NT2/D1 (cell line): ENCODE measurements around the gene ZNRF1.
A peak's percentile ranks its signal among the peaks of the same experiment; 100 is the strongest.

Experiments used
- DNase-seq: peaks from one replicate; pipeline ENCODE4 v3.0.0-alpha.2; 2011; ENCODE audit warnings: low read depth, low spot score
- H3K27me3 ChIP-seq: 2 replicates; pipeline ENCODE4 v1.6.0; 2011; ENCODE audit warnings: mild to moderate bottlenecking; ENCODE audit not compliant: insufficient read length, insufficient read depth
- H3K36me3 ChIP-seq: 2 replicates; pipeline ENCODE4 v1.6.1; 2011; ENCODE audit warnings: mild to moderate bottlenecking, low read length, mixed read lengths; ENCODE audit not compliant: insufficient read depth, insufficient read length
- H3K4me1 ChIP-seq: 2 replicates; pipeline ENCODE4 v1.5.1; 2011; ENCODE audit not compliant: insufficient read depth, insufficient read length
- H3K4me3 ChIP-seq: 2 replicates; pipeline ENCODE4 v1.5.1; 2011; ENCODE audit warnings: low read depth; ENCODE audit not compliant: insufficient read length
- H3K9ac ChIP-seq: 2 replicates; pipeline ENCODE4 v1.6.0; 2011; ENCODE audit warnings: low read depth; ENCODE audit not compliant: insufficient read length
- H3K9me3 ChIP-seq: 2 replicates; pipeline ENCODE4 v1.5.1; 2011; ENCODE audit warnings: mild to moderate bottlenecking, low read length; ENCODE audit not compliant: insufficient read depth
- SUZ12 ChIP-seq: IDR thresholded peaks from 2 replicates; pipeline ENCODE4 v1.6.1; 2011; ENCODE audit not compliant: insufficient read length, insufficient read depth; ENCODE audit errors: extremely low read depth
- YY1 ChIP-seq: IDR thresholded peaks from 2 replicates; pipeline ENCODE4 v1.6.1; 2011; ENCODE audit not compliant: insufficient read length, insufficient read depth
- ZNF274 ChIP-seq: IDR thresholded peaks from 2 replicates; pipeline ENCODE4 v1.6.1; 2011; ENCODE audit warnings: mild to moderate bottlenecking, low read depth, low read length

ZNRF1 gene

GRCh38 chr16:74998481-74999218, at the start of gene ZNRF1:
Gene ZNRF1 (plus strand): TSS chr16:74999024. CDS start chr16:74999672, 648 bp downstream.
- Histone ChIP-seq H3K9me3 (no peaks in the 10 kb centered on the region), H3K4me1 (peaks cover 17% of the 10 kb centered on the region), H3K9ac (peak within 1 kb of the TSS; percentile 85), H3K4me3 (peak within 1 kb of the TSS; percentile 68), H3K36me3 (peaks cover 7% of the 10 kb centered on the region), H3K27me3 (peaks cover 12% of the 10 kb centered on the region)
- no peak for TF ChIP-seq SUZ12
- TF ChIP-seq YY1 = no peak
- no peak for TF ChIP-seq ZNF274
- DNase-seq = peak; percentile 75

- H3K9me3 ChIP-seq = no peaks in the 10 kb centered on the region
- no peak for DNase-seq
- no peak for TF ChIP-seq YY1
- no peak overlapping the region for H3K4me3 ChIP-seq
- H3K36me3 ChIP-seq = peaks cover 57% of the 10 kb centered on the region
- no peaks in the 10 kb centered on the region for H3K4me1 ChIP-seq
- H3K27me3 ChIP-seq = no peaks in the 10 kb centered on the region
- H3K9ac ChIP-seq = no peak overlapping the region
These were observed 49.5 kb upstream of the ZNRF1 start for GRCh38 chr16:74949309-74949708.

- peaks cover 61% of the 10 kb centered on the region for H3K36me3 ChIP-seq
- H3K27me3 ChIP-seq = no peaks in the 10 kb centered on the region
- no peak overlapping the region for H3K9ac ChIP-seq
- H3K4me3 ChIP-seq = no peak overlapping the region
- no peaks in the 10 kb centered on the region for H3K9me3 ChIP-seq
- TF ChIP-seq ZNF274 (no peak), SUZ12 (no peak), YY1 (no peak)
- H3K4me1 ChIP-seq = no peaks in the 10 kb centered on the region
- no peak for DNase-seq
These were observed 48.3 kb upstream of the ZNRF1 start for GRCh38 chr16:74950511-74950910.

- DNase-seq = no peak
- H3K4me3 ChIP-seq = no peak overlapping the region
- TF ChIP-seq SUZ12 (no peak), YY1 (no peak), ZNF274 (no peak)
These were observed 47.6 kb upstream of the ZNRF1 start for GRCh38 chr16:74951206-74951605.

GRCh38 chr16:74951681-74952080, 47.1 kb upstream of the ZNRF1 start:
- Histone ChIP-seq H3K36me3 (peaks cover 69% of the 10 kb centered on the region), H3K9ac (no peak overlapping the region), H3K4me1 (no peaks in the 10 kb centered on the region), H3K9me3 (no peaks in the 10 kb centered on the region), H3K27me3 (no peaks in the 10 kb centered on the region), H3K4me3 (no peak overlapping the region)
- no peak for TF ChIP-seq ZNF274
- no peak for TF ChIP-seq YY1
- no peak for TF ChIP-seq SUZ12
- no peak for DNase-seq

More at GRCh38 chr16:74951206-74951605, 47.6 kb upstream of the ZNRF1 start:
- H3K4me1 ChIP-seq = no peaks in the 10 kb centered on the region
- H3K27me3 ChIP-seq = no peaks in the 10 kb centered on the region
- peaks cover 64% of the 10 kb centered on the region for H3K36me3 ChIP-seq
- H3K9ac ChIP-seq = no peak overlapping the region
- H3K9me3 ChIP-seq = no peaks in the 10 kb centered on the region

GRCh38 chr16:74954763-74955162, 44.1 kb upstream of the ZNRF1 start:
- TF ChIP-seq YY1 (no peak), SUZ12 (no peak), ZNF274 (no peak)
- peaks cover 64% of the 10 kb centered on the region for H3K36me3 ChIP-seq
- H3K4me1 ChIP-seq = no peaks in the 10 kb centered on the region
- H3K9ac ChIP-seq = no peak overlapping the region
- no peaks in the 10 kb centered on the region for H3K9me3 ChIP-seq
- no peaks in the 10 kb centered on the region for H3K27me3 ChIP-seq
- no peak for DNase-seq
- H3K4me3 ChIP-seq = no peak overlapping the region

- no peak for DNase-seq
- Histone ChIP-seq H3K4me3 (no peak overlapping the region), H3K27me3 (no peaks in the 10 kb centered on the region), H3K36me3 (peaks cover 22% of the 10 kb centered on the region), H3K9me3 (no peaks in the 10 kb centered on the region), H3K9ac (no peak overlapping the region), H3K4me1 (peaks cover 2% of the 10 kb centered on the region)
- no peak for TF ChIP-seq SUZ12
- TF ChIP-seq YY1 = no peak
- TF ChIP-seq ZNF274 = no peak
These were observed 25.5 kb upstream of the ZNRF1 start for GRCh38 chr16:74973304-74973703.

- TF ChIP-seq ZNF274 (no peak), SUZ12 (no peak), YY1 (no peak)
- Histone ChIP-seq H3K4me1 (peaks cover under 1% of the 10 kb centered on the region), H3K27me3 (no peaks in the 10 kb centered on the region), H3K9ac (no peak overlapping the region), H3K9me3 (no peaks in the 10 kb centered on the region), H3K4me3 (no peak overlapping the region), H3K36me3 (peaks cover 24% of the 10 kb centered on the region)
- DNase-seq = no peak
These were observed 23.2 kb upstream of the ZNRF1 start for GRCh38 chr16:74975591-74975990.
